Ascending aorta (tissue), 2 donors: ENCODE measurements around the gene HPS4. TPM values are rescaled to one million over a fixed set of nuclear protein-coding genes. Genes with fewer than 3 reads are reported as not detected.

Source experiments
- DNase-seq, 2 donors: peaks; one replicate each; pipeline ENCODE4 v3.0.0-alpha.2; 2019; ENCODE audit warnings: low spot score in 2 of 2
- H3K27ac ChIP-seq, 2 donors: fragments of 200-600 bp; sonication (generic); one replicate each; pipeline ENCODE4 v1.5.1; 2016 to 2017; ENCODE audit warnings: mild to moderate bottlenecking in 1 of 2
- H3K27me3 ChIP-seq: fragments of 200-600 bp; sonication (generic); one replicate; pipeline ENCODE4 v1.5.1; 2017
- H3K36me3 ChIP-seq, 2 donors: fragments of 200-600 bp; sonication (generic); one replicate each; pipeline ENCODE4 v1.5.1; 2016
- H3K4me1 ChIP-seq, 2 donors: fragments of 200-600 bp; sonication (generic); one replicate each; pipeline ENCODE4 v1.5.1; 2016 to 2017; ENCODE audit warnings: mild to moderate bottlenecking in 1 of 2
- H3K4me3 ChIP-seq, 2 donors: fragments of 200-600 bp; sonication (generic); one replicate each; pipeline ENCODE4 v1.5.1; 2016 to 2017; ENCODE audit warnings: mild to moderate bottlenecking in 1 of 2
- H3K9me3 ChIP-seq, 2 donors: fragments of 200-600 bp; sonication (generic); one replicate each; pipeline ENCODE4 v1.5.1; 2016
- intact Hi-C: fragments of 100-400 bp; cut with DNase I; formaldehyde crosslinking; loops from one replicate; pipeline ENCODE4 v1.15.1; 2023
- total RNA-seq: library from RNA; depleted of rRNA; stranded (reverse); fragments of >200 nt; gene quantifications from one replicate; pipeline ENCODE4 v1.1.0, GENCODE V29; 2016
- TF ChIP-seq, protein P1 (sequence below), 3 experiments: fragments of 200-600 bp in 2 of 3; fragments of 450-650 bp in 1 of 3; sonication (generic) in 2 of 3; IDR thresholded peaks; one replicate each; pipeline ENCODE4 v1.5.1; 2016 to 2019; ENCODE audit warnings: antibody characterized with exemption in 3 of 3, mild to moderate bottlenecking in 1 of 3, moderate library complexity in 1 of 3

The HPS4 gene
- total RNA-seq, 1 donor from 2014 or later: 39.3 TPM

- Histone ChIP-seq H3K36me3 (peaks cover 35 to 53% of the 10 kb centered on the region in 2 donors), H3K27me3 (no peaks in the 10 kb centered on the region), H3K27ac (no peak overlapping the region), H3K4me3 (no peak overlapping the region), H3K9me3 (no peaks in the 10 kb centered on the region), H3K4me1 (no peaks in the 10 kb centered on the region)
- TF ChIP-seq, protein P1, sequence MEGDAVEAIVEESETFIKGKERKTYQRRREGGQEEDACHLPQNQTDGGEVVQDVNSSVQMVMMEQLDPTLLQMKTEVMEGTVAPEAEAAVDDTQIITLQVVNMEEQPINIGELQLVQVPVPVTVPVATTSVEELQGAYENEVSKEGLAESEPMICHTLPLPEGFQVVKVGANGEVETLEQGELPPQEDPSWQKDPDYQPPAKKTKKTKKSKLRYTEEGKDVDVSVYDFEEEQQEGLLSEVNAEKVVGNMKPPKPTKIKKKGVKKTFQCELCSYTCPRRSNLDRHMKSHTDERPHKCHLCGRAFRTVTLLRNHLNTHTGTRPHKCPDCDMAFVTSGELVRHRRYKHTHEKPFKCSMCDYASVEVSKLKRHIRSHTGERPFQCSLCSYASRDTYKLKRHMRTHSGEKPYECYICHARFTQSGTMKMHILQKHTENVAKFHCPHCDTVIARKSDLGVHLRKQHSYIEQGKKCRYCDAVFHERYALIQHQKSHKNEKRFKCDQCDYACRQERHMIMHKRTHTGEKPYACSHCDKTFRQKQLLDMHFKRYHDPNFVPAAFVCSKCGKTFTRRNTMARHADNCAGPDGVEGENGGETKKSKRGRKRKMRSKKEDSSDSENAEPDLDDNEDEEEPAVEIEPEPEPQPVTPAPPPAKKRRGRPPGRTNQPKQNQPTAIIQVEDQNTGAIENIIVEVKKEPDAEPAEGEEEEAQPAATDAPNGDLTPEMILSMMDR (IDR thresholded peaks at IDR 0.05): no peak
- peak in 1 of 2 donors; percentile 18 for DNase-seq
- intact Hi-C loops: no loop called here
Observed at GRCh38 chr22:26452236-26453016, 31.2 kb downstream of the HPS4 start.

DNA sequence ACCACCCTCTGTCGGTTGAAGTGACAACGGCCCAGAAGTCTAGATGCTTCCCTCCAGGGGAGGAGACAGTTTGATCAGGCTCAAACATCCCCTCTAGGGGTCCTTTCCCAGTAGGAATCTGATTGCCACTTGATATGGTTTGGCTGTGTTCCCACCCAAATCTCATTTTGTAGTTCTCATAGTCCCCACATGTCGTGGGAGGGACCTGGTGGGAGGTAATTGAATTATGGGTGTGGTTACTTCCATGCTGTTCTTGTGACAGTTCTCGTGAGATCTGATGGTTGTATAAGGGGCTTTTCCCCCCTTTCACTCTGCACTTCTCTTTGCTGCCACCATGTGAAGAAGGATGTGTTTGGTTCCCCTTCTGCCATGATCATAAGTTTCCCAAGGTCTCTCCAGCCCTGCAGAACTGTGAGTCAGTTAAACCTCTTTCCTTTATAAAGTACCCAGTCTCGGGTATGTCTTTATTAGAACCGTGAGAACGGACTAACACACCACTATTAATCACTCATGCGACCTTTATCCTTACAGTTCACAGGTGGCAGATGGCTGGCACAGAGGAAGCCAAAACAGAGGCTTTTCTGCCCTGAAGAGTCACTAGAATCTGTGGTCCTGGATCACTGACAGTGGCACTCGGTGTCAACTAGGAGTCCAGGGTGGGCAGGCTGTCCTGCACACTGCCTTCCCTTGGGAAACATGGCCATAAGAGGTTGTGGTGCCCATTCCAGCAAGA, 33.0 kb downstream of the HPS4 start:
- Histone ChIP-seq H3K27ac (no peak overlapping the region), H3K4me1 (no peaks in the 10 kb centered on the region), H3K27me3 (no peaks in the 10 kb centered on the region), H3K4me3 (no peak overlapping the region), H3K9me3 (no peaks in the 10 kb centered on the region), H3K36me3 (peaks cover 28 to 40% of the 10 kb centered on the region in 2 donors)
- intact Hi-C loops: no loop called here
- TF ChIP-seq, protein P1 (IDR thresholded peaks at IDR 0.05): no peak
- DNase-seq: peak in 1 of 2 donors; percentile 39

DNA sequence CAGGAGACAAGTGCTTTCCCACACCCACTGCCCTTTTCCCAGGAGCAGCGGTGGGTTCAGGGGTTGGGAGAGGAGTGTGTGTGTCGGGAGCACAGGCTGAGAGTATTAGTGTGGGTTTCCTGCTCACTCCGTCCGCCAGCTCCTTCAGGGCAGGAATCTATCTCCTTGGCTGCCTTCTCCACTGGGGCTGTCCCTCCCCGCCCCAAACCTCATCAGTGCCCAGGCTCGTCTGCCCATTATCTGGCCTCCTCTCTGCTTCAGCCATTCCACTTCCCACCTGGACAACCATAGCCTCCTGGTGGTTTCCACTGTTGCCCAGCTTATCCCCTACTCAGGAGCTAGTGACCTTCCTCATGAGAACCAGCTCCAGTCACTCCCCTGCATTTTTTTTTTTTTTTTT, 34.6 kb downstream of the HPS4 start:
- peaks cover 27 to 33% of the 10 kb centered on the region in 2 donors for H3K36me3 ChIP-seq
- TF ChIP-seq, protein P1 (IDR thresholded peaks at IDR 0.05): no peak
- intact Hi-C loops: no loop called here

GRCh38 chr22:26448334-26448733, 35.2 kb downstream of the HPS4 start:
- peak in 1 of 2 donors; percentile 33 for DNase-seq
- H3K4me3 ChIP-seq: no peak overlapping the region

More for the DNA sequence above, 34.6 kb downstream of the HPS4 start:
- no peaks in the 10 kb centered on the region for H3K4me1 ChIP-seq
- H3K27ac ChIP-seq: no peak overlapping the region
- no peaks in the 10 kb centered on the region for H3K9me3 ChIP-seq
- peak in 1 of 2 donors; percentile 50 for DNase-seq
- no peaks in the 10 kb centered on the region for H3K27me3 ChIP-seq
- H3K4me3 ChIP-seq: no peak overlapping the region

GRCh38 chr22:26447584-26448329, 35.8 kb downstream of the HPS4 start:
- Histone ChIP-seq H3K36me3 (peaks cover 15 to 21% of the 10 kb centered on the region in 2 donors), H3K27ac (no peak overlapping the region), H3K9me3 (no peaks in the 10 kb centered on the region), H3K4me1 (no peaks in the 10 kb centered on the region), H3K27me3 (no peaks in the 10 kb centered on the region), H3K4me3 (no peak overlapping the region)
- intact Hi-C loops: no loop called here
- TF ChIP-seq, protein P1 (IDR thresholded peaks at IDR 0.05): no peak
- DNase-seq: peak in 1 of 2 donors; percentile 59

More at GRCh38 chr22:26448334-26448733, 35.2 kb downstream of the HPS4 start:
- intact Hi-C loops: no loop called here
- Histone ChIP-seq H3K9me3 (no peaks in the 10 kb centered on the region), H3K27ac (no peak overlapping the region), H3K27me3 (no peaks in the 10 kb centered on the region), H3K36me3 (peaks cover 21 to 27% of the 10 kb centered on the region in 2 donors), H3K4me1 (no peaks in the 10 kb centered on the region)
- TF ChIP-seq, protein P1 (IDR thresholded peaks at IDR 0.05): no peak
